Measurements from ENCODE around the gene HSH2D. TPM values are rescaled to one million over a fixed set of nuclear protein-coding genes. Genes with fewer than 3 reads are reported as not detected.

The HSH2D gene
- total and polyA plus RNA-seq, 9 of the 15 experiments (the other 6 are each of a cell fraction or from before 2014, with no cell fraction given): 0.03 to 1.1 (median 0.35) TPM; not detected in 1

DNA sequence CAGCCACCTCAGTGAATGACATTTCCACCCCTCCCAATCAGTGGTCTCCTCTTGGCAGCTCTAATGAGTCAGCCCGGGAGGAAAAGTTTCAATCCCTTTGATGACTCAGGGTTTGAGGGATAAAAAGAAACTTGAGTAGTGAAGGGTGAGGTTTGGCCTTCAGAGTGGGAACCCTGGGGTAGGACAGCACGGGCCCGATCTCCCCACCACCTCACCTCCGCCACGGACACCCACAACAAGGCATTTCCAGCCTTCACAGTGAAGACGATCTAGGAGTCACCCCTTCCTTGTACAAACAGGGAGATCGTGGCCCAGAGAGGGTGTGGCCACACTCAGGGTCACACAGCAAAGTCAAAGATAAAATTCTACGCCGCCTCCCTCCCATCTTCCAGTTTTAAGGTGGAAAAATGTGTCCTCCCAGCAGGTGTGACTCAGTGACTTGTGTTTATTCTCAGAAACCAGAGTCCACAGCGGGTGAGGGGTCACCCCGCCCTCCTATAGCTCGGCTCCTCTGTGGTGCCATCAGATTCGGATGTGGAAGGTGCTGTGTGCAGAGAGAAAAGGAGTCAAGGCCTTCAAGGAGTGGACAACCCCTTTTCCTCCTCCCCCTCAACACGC, 17.6 kb downstream of the HSH2D start (continued):
- TF ChIP-seq ZNF655 (CRISPR knock-in tag; IDR thresholded peaks at IDR 0.05) (no peak), TBP (optimal IDR thresholded peaks at IDR 0.05; ENCODE audit: low read depth, low read length) (no peak), ZNF518B (CRISPR knock-in tag; IDR thresholded peaks at IDR 0.05) (no peak), FOS (IDR thresholded peaks at IDR 0.05; ENCODE audit: extremely low read depth, insufficient read length) (no peak), SMARCA5 (IDR thresholded peaks at IDR 0.05) (peak; percentile 95), NELFE (IDR thresholded peaks at IDR 0.05; ENCODE audit: insufficient read depth, insufficient read length) (no peak), HNRNPK (IDR thresholded peaks at IDR 0.05; ENCODE audit: low read depth, low read length, poor library complexity, severe bottlenecking) (no peak), BHLHE40 (IDR thresholded peaks at IDR 0.05; ENCODE audit: low read length) (no peak), KDM1A (IDR thresholded peaks at IDR 0.05) (peak; percentile 89 to 90), HNRNPL (IDR thresholded peaks at IDR 0.05; ENCODE audit: low read depth, low read length) (no peak), E2F1 (CRISPR knock-in tag; IDR thresholded peaks at IDR 0.05) (no peak), TCF7L2 (IDR thresholded peaks at IDR 0.05; ENCODE audit: low read depth, low read length) (no peak), BCOR (IDR thresholded peaks at IDR 0.05) (peak; percentile 95), XRCC5 (IDR thresholded peaks at IDR 0.05; ENCODE audit: low read depth, low read length) (no peak), KAT7 (CRISPR knock-in tag; IDR thresholded peaks at IDR 0.05; ENCODE audit: borderline replicate concordance) (no peak), ARID2 (IDR thresholded peaks at IDR 0.05) (no peak), ADNP (tag; IDR thresholded peaks at IDR 0.05) (peak; percentile 73; the same call in 1 of the 2 replicates), MLLT1 (IDR thresholded peaks at IDR 0.05) (no peak), DPF2 (IDR thresholded peaks at IDR 0.05) (peak; percentile 30; the same call in 1 of the 2 replicates)
- TF ChIP-seq, protein P1, sequence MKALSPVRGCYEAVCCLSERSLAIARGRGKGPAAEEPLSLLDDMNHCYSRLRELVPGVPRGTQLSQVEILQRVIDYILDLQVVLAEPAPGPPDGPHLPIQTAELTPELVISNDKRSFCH (CRISPR knock-in tag; IDR thresholded peaks at IDR 0.05): no peak
- TF ChIP-seq, protein P1 (tag; IDR thresholded peaks at IDR 0.05): no peak

Measured in K562 (cell line).